Activated CD4-positive, alpha-beta T cell treated with anti-CD3 and anti-CD28 coated beads, Interleukin-2, amount 50 U/mL, for 1 hour (primary cell): ENCODE measurements around the gene BORCS8.
A peak's percentile ranks its signal among the peaks of the same experiment; 100 is the strongest.
"Not testable (repeated sequence)": the region's sequence is repeated elsewhere in the genome, so short reads cannot be mapped to it uniquely, and the experiment has no call there.

Experiments
- DNase-seq: peaks from one replicate; pipeline ENCODE4 v3.0.0-alpha.2; 2020

Gene BORCS8

GRCh38 chr19:19192078-19192882 lies at the start of gene BORCS8, which contains the start of gene RFXANK:
Gene BORCS8, minus strand, starts transcription at chr19:19192152. Its CDS starts 35 bp downstream, at chr19:19192117.
Gene RFXANK, plus strand, starts transcription at chr19:19192258. Its CDS starts 1,689 bp downstream, at chr19:19193947.
- DNase-seq, result peak; percentile 98

- no peak for DNase-seq
Observed at GRCh38 chr19:19240476-19240875, 48.5 kb upstream of the BORCS8 start.

GRCh38 chr19:19239675-19240074 lies 47.7 kb upstream of the BORCS8 start:
- no peak for DNase-seq

GRCh38 chr19:19238126-19238894 lies 46.4 kb upstream of the BORCS8 start:
- no peak for DNase-seq

- DNase-seq, result no peak
Observed at GRCh38 chr19:19236173-19236572, 44.2 kb upstream of the BORCS8 start.

GRCh38 chr19:19234220-19234816 lies 42.4 kb upstream of the BORCS8 start:
- DNase-seq, result no peak

- DNase-seq, result no peak
Observed at GRCh38 chr19:19232261-19232721, 40.3 kb upstream of the BORCS8 start.

GRCh38 chr19:19230999-19231398 lies 39.0 kb upstream of the BORCS8 start:
- DNase-seq, result no peak

- no peak for DNase-seq
Observed at GRCh38 chr19:19229701-19230100, 37.7 kb upstream of the BORCS8 start.

- no peak for DNase-seq
Observed at GRCh38 chr19:19227217-19227616, 35.3 kb upstream of the BORCS8 start.

GRCh38 chr19:19226663-19227062 lies 34.7 kb upstream of the BORCS8 start:
- no peak for DNase-seq

- DNase-seq, result no peak
Observed at GRCh38 chr19:19226204-19226603, 34.3 kb upstream of the BORCS8 start.

GRCh38 chr19:19224852-19225494 lies 33.0 kb upstream of the BORCS8 start:
- peak; percentile 76 for DNase-seq

- no peak for DNase-seq
Observed at GRCh38 chr19:19224150-19224851, 32.3 kb upstream of the BORCS8 start.

- no peak for DNase-seq
Observed at GRCh38 chr19:19223636-19224035, 31.7 kb upstream of the BORCS8 start.

- DNase-seq, result no peak
Observed at GRCh38 chr19:19223060-19223459, 31.1 kb upstream of the BORCS8 start.

- not testable (repeated sequence) for DNase-seq
Observed at GRCh38 chr19:19221000-19221399, 29.0 kb upstream of the BORCS8 start.

GRCh38 chr19:19218911-19219310 lies 27.0 kb upstream of the BORCS8 start:
- DNase-seq, result no peak

- DNase-seq, result no peak
Observed at GRCh38 chr19:19217099-19217498, 25.1 kb upstream of the BORCS8 start.

- DNase-seq, result no peak
Observed at GRCh38 chr19:19215792-19216191, 23.8 kb upstream of the BORCS8 start.

- DNase-seq, result peak; percentile 30
Observed at GRCh38 chr19:19214892-19215291, 22.9 kb upstream of the BORCS8 start.

GRCh38 chr19:19214159-19214490 lies 22.2 kb upstream of the BORCS8 start:
- DNase-seq, result no peak
